IMR-90 (cell line): ENCODE data around the gene NEDD1. TPM values are rescaled to one million over a fixed set of nuclear protein-coding genes. Genes with fewer than 3 reads are reported as not detected.

Experiments used
- ATAC-seq: fragments of 200-7000 bp; cut with Tn5 transposase; 2 replicates; pipeline ENCODE4 v1.9.1; 2020; ENCODE audit warnings: low read depth, mild to moderate bottlenecking, moderate library complexity
- BruUV-seq: library from RNA; stranded (reverse); fragments of 400-500 nt; replicated peaks from 2 replicates; lab custom pipeline; 2021; lab: Mats Ljungman, UMichigan
- CTCF ChIA-PET: fragments of 300-600 bp; formaldehyde crosslinking; extraction: SDS; loops from one replicate; lab custom pipeline; 2021; ENCODE audit warnings: antibody characterized with exemption; lab: Yijun Ruan, JAX
- POLR2A ChIA-PET: fragments of 300-600 bp; sonication (Branson Sonifier 250); formaldehyde crosslinking; loops from one replicate; lab custom pipeline; 2022; ENCODE audit warnings: antibody characterized with exemption; ENCODE audit not compliant: unreplicated experiment; lab: Charles Lee
- DNase-seq: peaks from one replicate; pipeline ENCODE4 v3.0.0; 2013
- H2AFZ ChIP-seq: replicated peaks from 2 replicates; pipeline ENCODE3; 2013; ENCODE audit warnings: low read length, mild to moderate bottlenecking; ENCODE audit not compliant: poor library complexity
- H2AK5ac ChIP-seq: 2 replicates; pipeline ENCODE4 v1.6.1; 2013; ENCODE audit warnings: low read depth, low read length, inconsistent platforms
- H2AK9ac ChIP-seq: replicated peaks from 2 replicates; pipeline ENCODE3; 2013; ENCODE audit warnings: mild to moderate bottlenecking, low read depth, low read length, moderate library complexity; ENCODE audit not compliant: poor library complexity
- H2BK120ac ChIP-seq: 2 replicates; pipeline ENCODE4 v1.6.1; 2013; ENCODE audit warnings: low read depth, low read length, inconsistent platforms
- H2BK15ac ChIP-seq: 3 replicates; pipeline ENCODE4 v1.6.1; 2013; ENCODE audit warnings: low read depth, low read length, inconsistent platforms
- H2BK20ac ChIP-seq: 2 replicates; pipeline ENCODE4 v1.6.1; 2013; ENCODE audit warnings: low read depth, mild to moderate bottlenecking, inconsistent platforms, low read length, moderate library complexity
- H2BK5ac ChIP-seq: 2 replicates; pipeline ENCODE4 v1.6.1; 2013; ENCODE audit warnings: mild to moderate bottlenecking, low read depth, low read length, inconsistent platforms; ENCODE audit not compliant: poor library complexity, severe bottlenecking
- H3K14ac ChIP-seq: replicated peaks from 2 replicates; pipeline ENCODE4 v1.6.1; 2013; ENCODE audit warnings: low read depth, low read length, inconsistent platforms
- H3K18ac ChIP-seq: 2 replicates; pipeline ENCODE4 v1.6.1; 2013; ENCODE audit warnings: low read depth, low read length, control low read depth
- H3K23ac ChIP-seq: 2 replicates; pipeline ENCODE4 v1.6.1; 2013; ENCODE audit warnings: low read depth, low read length, inconsistent platforms
- H3K27ac ChIP-seq: 2 replicates; pipeline ENCODE4 v1.5.1; 2013; ENCODE audit warnings: mild to moderate bottlenecking, control low read depth, low read length; ENCODE audit not compliant: insufficient read depth
- H3K27me3 ChIP-seq: 2 replicates; pipeline ENCODE4 v1.6.1; 2013; ENCODE audit warnings: low read length; ENCODE audit not compliant: control insufficient read depth, insufficient read depth
- H3K36me3 ChIP-seq: 2 replicates; pipeline ENCODE4 v1.6.1; 2013; ENCODE audit warnings: low read length, mixed read lengths; ENCODE audit not compliant: control insufficient read depth, insufficient read depth
- H3K4ac ChIP-seq: 2 replicates; pipeline ENCODE4 v1.6.1; 2013; ENCODE audit warnings: low read depth, low read length, inconsistent platforms
- H3K4me1 ChIP-seq: 2 replicates; pipeline ENCODE4 v1.6.1; 2013; ENCODE audit warnings: low read length, mixed read lengths; ENCODE audit not compliant: control insufficient read depth, insufficient read depth
- H3K4me2 ChIP-seq: 2 replicates; pipeline ENCODE4 v1.6.1; 2013; ENCODE audit warnings: low read depth, mild to moderate bottlenecking, control low read depth, low read length, moderate library complexity
- H3K4me3 ChIP-seq: 2 replicates; pipeline ENCODE4 v1.5.1; 2013; ENCODE audit warnings: low read depth, mild to moderate bottlenecking, control low read depth, low read length, moderate library complexity; ENCODE audit not compliant: insufficient read depth
- H3K56ac ChIP-seq: 2 replicates; pipeline ENCODE4 v1.6.1; 2013; ENCODE audit warnings: low read length, inconsistent platforms; ENCODE audit not compliant: insufficient read depth; ENCODE audit errors: extremely low read depth
- H3K79me1 ChIP-seq, 2 experiments: 2 replicates each; pipeline ENCODE4 v1.6.1; 2013; ENCODE audit warnings: low read length in 2 of 2, inconsistent platforms in 1 of 2, low read depth in 1 of 2
- H3K9ac ChIP-seq: 2 replicates; pipeline ENCODE4 v1.6.1; 2013; ENCODE audit warnings: low read depth, low read length, control low read depth
- H3K9me1 ChIP-seq: 2 replicates; pipeline ENCODE4 v1.6.1; 2013; ENCODE audit warnings: low read length, inconsistent platforms; ENCODE audit not compliant: insufficient read depth
- H3K9me3 ChIP-seq: 2 replicates; pipeline ENCODE4 v1.6.1; 2013; ENCODE audit warnings: low read length; ENCODE audit not compliant: control insufficient read depth, insufficient read depth
- H4K20me1 ChIP-seq: 2 replicates; pipeline ENCODE4 v1.6.1; 2013; ENCODE audit warnings: low read length, inconsistent platforms; ENCODE audit not compliant: insufficient read depth
- H4K5ac ChIP-seq: 2 replicates; pipeline ENCODE4 v1.6.1; 2013; ENCODE audit warnings: mild to moderate bottlenecking, low read depth, low read length, control low read depth
- H4K8ac ChIP-seq, 2 experiments: 2 replicates each; pipeline ENCODE4 v1.6.1; 2013; ENCODE audit warnings: low read depth in 2 of 2, low read length in 2 of 2, control low read depth in 1 of 2, inconsistent platforms in 1 of 2
- H4K91ac ChIP-seq: 2 replicates; pipeline ENCODE4 v1.6.1; 2013; ENCODE audit warnings: low read depth, low read length, inconsistent platforms; ENCODE audit not compliant: insufficient read depth
- RAD21 ChIP-seq: IDR thresholded peaks from 2 replicates; pipeline ENCODE4 v1.6.1; 2012; ENCODE audit warnings: low read length, improper control_type of control experiment
- RFX5 ChIP-seq: IDR thresholded peaks from 2 replicates; pipeline ENCODE4 v1.8.0; 2012; ENCODE audit warnings: low read depth, mild to moderate bottlenecking, low read length, moderate library complexity
- USF2 ChIP-seq: fragments of 150-350 bp; IDR thresholded peaks from 2 replicates; pipeline ENCODE4 v1.6.1; 2017; ENCODE audit warnings: mild to moderate bottlenecking, antibody characterized with exemption, low read length, low read depth
- WGBS, 2 experiments: methylation state at CpG; one replicate each; pipeline versions ENCODE4 v1.1.5 to v1.1.7; 2013; ENCODE audit warnings: missing lambda C conversion rate in 2 of 2; ENCODE audit not compliant: insufficient read length in 1 of 2; ENCODE audit errors: extremely low coverage in 2 of 2; 5-methylcytosine and 5-hydroxymethylcytosine counted together
- dilution Hi-C: fragments of 300-500 bp; cut with HindIII; formaldehyde crosslinking; loops from one replicate; pipeline ENCODE4 v1.14.3; 2018; ENCODE audit warnings: low sequenced_read_pairs; ENCODE audit not compliant: unreplicated experiment
- in situ Hi-C: fragments of 300-500 bp; cut with MboI; formaldehyde crosslinking; loops from 3 replicates; pipeline ENCODE4 v1.14.3; 2019; ENCODE audit warnings: low sequenced_read_pairs, inconsistent platforms, mixed read lengths
- intact Hi-C: fragments of 100-400 bp; cut with micrococcal nuclease; formaldehyde crosslinking; loops from 2 replicates; pipeline ENCODE4 v1.10.0; 2022
- microRNA-seq, 2 experiments: library from miRNA; stranded (forward) in 1 of 2; unstranded in 1 of 2; fragments of 10-50 nt in 1 of 2; fragments of <30 nt in 1 of 2; gene quantifications in 1 of 2; microRNA quantifications in 1 of 2; one replicate each; pipeline versions ENCODE3 to v1.1.0; 2013 to 2020; ENCODE audit not compliant: insufficient read depth in 1 of 2, insufficient read length in 1 of 2, unreplicated experiment in 1 of 2
- polyA plus RNA-seq, 3 experiments: library from polyadenylated mRNA; depleted of rRNA; stranded (reverse); fragments of >200 nt; gene quantifications; 2 replicates each; pipeline ENCODE4 v1.2.3, GENCODE V29; 2012; ENCODE audit warnings: low replicate concordance in 1 of 3
- small RNA-seq, 5 experiments: library from RNA; depleted of rRNA; stranded (forward); fragments of <200 nt; gene quantifications; one replicate each; pipeline ENCODE3, GENCODE V24; 2012
- total RNA-seq: library from RNA; depleted of rRNA; stranded (reverse); fragments of >200 nt; gene quantifications from 2 replicates; pipeline ENCODE4 v1.2.3, GENCODE V29; 2012

NEDD1 gene
- total and polyA plus RNA-seq, 2 of the 4 experiments (the other 2 are of a cell fraction) = 10.0 to 48.0 TPM

GRCh38 chr12:97003276-97003675 is 96.2 kb downstream of the NEDD1 start:
- Histone ChIP-seq H2AK5ac (no peak overlapping the region), H3K56ac (no peak overlapping the region), H3K4me3 (no peak overlapping the region), H2BK5ac (no peak overlapping the region), H3K4me2 (no peak overlapping the region), H3K4ac (no peak overlapping the region), H2AFZ (no peak overlapping the region), H4K5ac (no peak overlapping the region), H4K20me1 (no peaks in the 10 kb centered on the region), H3K9me1 (no peaks in the 10 kb centered on the region), H3K18ac (no peak overlapping the region), H3K9ac (no peak overlapping the region), H3K27me3 (no peaks in the 10 kb centered on the region), H2BK20ac (no peak overlapping the region), H3K9me3 (no peaks in the 10 kb centered on the region), H2AK9ac (no peak overlapping the region), H3K4me1 (no peaks in the 10 kb centered on the region), H2BK120ac (no peak overlapping the region), H4K8ac (no peak overlapping the region), H3K79me1 (no peaks in the 10 kb centered on the region), H3K23ac (no peak overlapping the region), H2BK15ac (no peak overlapping the region), H3K27ac (no peak overlapping the region), H3K36me3 (no peaks in the 10 kb centered on the region), H3K14ac (no peak overlapping the region), H4K91ac (no peak overlapping the region)
- DNase-seq (no peak), ATAC-seq (no peak)
- CTCF ChIA-PET = interaction anchor here (0.8 kb wide), 1 partner anchor 17 kb away, joined by 3 read pairs; no protein-coding TSS in a partner anchor
- no TSS peak for BruUV-seq
- in situ Hi-C loops = no loop called here
- 83% methylated on average over 2 of the region's 8 CpGs; no CpG with 5 or more reads in 1 of the 2 experiments for WGBS, 2 experiments
- intact Hi-C loops = no loop called here
- dilution Hi-C loops = no loop called here
- TF ChIP-seq USF2 (no peak), RAD21 (no peak), RFX5 (no peak)
- POLR2A ChIA-PET = no interaction called here

Small RNA genes within 50 kb of the gene (microRNA-seq; reads per million reads assigned to microRNA genes)
- gene RF00019 (ENCODE audit: insufficient read depth, insufficient read length) = not detected

Small RNA genes within 50 kb of the gene (small RNA-seq; reads per million reads assigned to genes)
- gene RF00019 = 0 reads per million in 5 experiments
